H1 (cell line): Measurements from ENCODE around the gene IRF9. TPM values are rescaled to one million over a fixed set of nuclear protein-coding genes. Genes with fewer than 3 reads are reported as not detected.

Source experiments
- CTCF ChIA-PET: fragments of 300-600 bp; sonication (Branson Sonifier 250); formaldehyde crosslinking; loops from one replicate; lab custom pipeline; 2021; ENCODE audit not compliant: partially characterized antibody; lab: Charles Lee
- POLR2A ChIA-PET: fragments of 300-600 bp; sonication (Branson Sonifier 250); formaldehyde crosslinking; loops from one replicate; lab custom pipeline; 2021; ENCODE audit warnings: inconsistent platforms; ENCODE audit not compliant: partially characterized antibody; lab: Charles Lee
- DNase-seq, 2 experiments: peaks; one replicate each; pipeline versions ENCODE4 v3.0.0 to v3.0.0-alpha.2; 2010 to 2022; ENCODE audit warnings: low spot score in 2 of 2, low read depth in 1 of 2, mixed read lengths in 1 of 2
- FAIRE-seq: peaks from 2 replicates; lab custom pipeline; 2011; peaks lifted over from hg19 to GRCh38; lab: Jason Lieb, UNC
- H2AFZ ChIP-seq: 2 replicates; pipeline ENCODE4 v1.8.1; 2012; ENCODE audit warnings: low read length, inconsistent platforms
- H2AK5ac ChIP-seq: 2 replicates; pipeline ENCODE4 v1.6.1; 2013; ENCODE audit warnings: low read depth, low read length
- H2BK120ac ChIP-seq: replicated peaks from 2 replicates; pipeline ENCODE3; 2013; ENCODE audit warnings: low read depth, low read length, inconsistent platforms
- H2BK12ac ChIP-seq: 2 replicates; pipeline ENCODE4 v1.6.1; 2013; ENCODE audit warnings: low read depth, low read length
- H2BK15ac ChIP-seq: 2 replicates; pipeline ENCODE4 v1.6.1; 2013; ENCODE audit warnings: low read length
- H2BK20ac ChIP-seq: 2 replicates; pipeline ENCODE4 v1.6.1; 2013; ENCODE audit warnings: low read length
- H2BK5ac ChIP-seq: 2 replicates; pipeline ENCODE4 v1.6.1; 2013; ENCODE audit warnings: low read depth, low read length
- H3K14ac ChIP-seq: 2 replicates; pipeline ENCODE4 v1.6.1; 2013; ENCODE audit warnings: inconsistent platforms; ENCODE audit not compliant: insufficient read length
- H3K18ac ChIP-seq: 2 replicates; pipeline ENCODE4 v1.6.1; 2013; ENCODE audit warnings: low read length; ENCODE audit errors: extremely low read depth
- H3K23ac ChIP-seq: 2 replicates; pipeline ENCODE4 v1.6.1; 2013; ENCODE audit warnings: inconsistent platforms; ENCODE audit not compliant: insufficient read length
- H3K23me2 ChIP-seq: 2 replicates; pipeline ENCODE4 v1.6.1; 2013; ENCODE audit warnings: low read depth, low read length
- H3K27ac ChIP-seq: 2 replicates; pipeline ENCODE4 v1.6.1; 2011; ENCODE audit warnings: low read depth, low read length, inconsistent platforms
- H3K27me3 ChIP-seq, 4 experiments: replicated peaks in 1 of 4; 1 replicate in 1 of 4; 2 replicates in 3 of 4; pipeline versions ENCODE4 v1.6.1 to v1.8.1; 2011 to 2013; ENCODE audit warnings: low read length in 3 of 4, mild to moderate bottlenecking in 3 of 4, inconsistent platforms in 2 of 4, mixed read lengths in 2 of 4, moderate library complexity in 1 of 4; ENCODE audit not compliant: control insufficient read depth in 3 of 4, insufficient read depth in 3 of 4; ENCODE audit errors: extremely low read depth in 1 of 4
- H3K36me3 ChIP-seq, 4 experiments: 2 replicates each; pipeline versions ENCODE4 v1.6.1 to v1.8.1; 2011 to 2013; ENCODE audit warnings: mild to moderate bottlenecking in 4 of 4, low read length in 3 of 4, moderate library complexity in 2 of 4, control low read depth in 1 of 4, inconsistent platforms in 1 of 4; ENCODE audit not compliant: insufficient read depth in 4 of 4, control insufficient read depth in 2 of 4
- H3K4ac ChIP-seq: replicated peaks from 2 replicates; pipeline ENCODE3; 2013; ENCODE audit warnings: low read length, low read depth, mixed read lengths, inconsistent platforms; ENCODE audit not compliant: insufficient read length
- H3K4me1 ChIP-seq, 4 experiments: replicated peaks in 1 of 4; 1 replicate in 1 of 4; 2 replicates in 3 of 4; pipeline versions ENCODE4 v1.6.1 to v1.8.1; 2011 to 2013; ENCODE audit warnings: low read length in 3 of 4, inconsistent platforms in 2 of 4, mixed read lengths in 1 of 4; ENCODE audit not compliant: insufficient read depth in 4 of 4, control insufficient read depth in 3 of 4
- H3K4me2 ChIP-seq, 2 experiments: 2 replicates each; pipeline versions ENCODE4 v1.6.1 to v1.8.1; 2011 to 2013; ENCODE audit warnings: low read depth in 2 of 2, low read length in 2 of 2, control low read depth in 1 of 2, inconsistent platforms in 1 of 2, mild to moderate bottlenecking in 1 of 2; ENCODE audit not compliant: insufficient read depth in 1 of 2
- H3K4me3 ChIP-seq, 4 experiments: fragments of 200-600, 300-600 bp in 1 of 4; sonication (generic), shearing (Covaris generic), sonication (Bioruptor Twin) in 1 of 4; 2 replicates each; pipeline versions ENCODE4 v1.5.1 to v1.8.1; 2011 to 2016; ENCODE audit warnings: low read length in 4 of 4, low read depth in 3 of 4, control low read depth in 2 of 4, inconsistent platforms in 2 of 4, mild to moderate bottlenecking in 2 of 4, mixed read lengths in 1 of 4, moderate library complexity in 1 of 4; ENCODE audit not compliant: insufficient read depth in 2 of 4; ENCODE audit errors: extremely low read depth in 1 of 4
- H3K56ac ChIP-seq: replicated peaks from 2 replicates; pipeline ENCODE3; 2013; ENCODE audit warnings: low read depth, mild to moderate bottlenecking, mixed read lengths, low read length, inconsistent platforms; ENCODE audit not compliant: insufficient read length
- H3K79me1 ChIP-seq: 2 replicates; pipeline ENCODE4 v1.6.1; 2013; ENCODE audit warnings: low read depth, low read length, control low read depth
- H3K79me2 ChIP-seq, 2 experiments: 2 replicates each; pipeline versions ENCODE4 v1.6.1 to v1.8.1; 2012 to 2013; ENCODE audit warnings: low read length in 2 of 2, mild to moderate bottlenecking in 2 of 2, inconsistent platforms in 1 of 2; ENCODE audit not compliant: insufficient read depth in 2 of 2, control insufficient read depth in 1 of 2
- H3K9ac ChIP-seq, 4 experiments: replicated peaks in 1 of 4; 1 replicate in 1 of 4; 2 replicates in 3 of 4; pipeline versions ENCODE4 v1.6.1 to v1.8.1; 2011 to 2013; ENCODE audit warnings: low read depth in 3 of 4, low read length in 3 of 4, control low read depth in 2 of 4, mild to moderate bottlenecking in 2 of 4, moderate library complexity in 2 of 4, inconsistent platforms in 1 of 4; ENCODE audit errors: extremely low read depth in 1 of 4
- H3K9me3 ChIP-seq, 2 experiments: 2 replicates each; pipeline versions ENCODE4 v1.6.1 to v1.8.1; 2012 to 2013; ENCODE audit warnings: mild to moderate bottlenecking in 2 of 2, moderate library complexity in 2 of 2, control low read depth in 1 of 2, inconsistent platforms in 1 of 2, low read depth in 1 of 2, low read length in 1 of 2, mixed read lengths in 1 of 2; ENCODE audit not compliant: insufficient read depth in 2 of 2
- H4K20me1 ChIP-seq, 2 experiments: replicated peaks in 1 of 2; 2 replicates each; pipeline versions ENCODE3 to v1.8.1; 2011 to 2013; ENCODE audit warnings: inconsistent platforms in 2 of 2, low read length in 2 of 2, mild to moderate bottlenecking in 1 of 2; ENCODE audit not compliant: insufficient read depth in 2 of 2, control insufficient read depth in 1 of 2
- H4K5ac ChIP-seq: 2 replicates; pipeline ENCODE4 v1.6.1; 2013; ENCODE audit warnings: low read length, low read depth, mixed read lengths, inconsistent platforms; ENCODE audit not compliant: insufficient read length
- H4K8ac ChIP-seq: 2 replicates; pipeline ENCODE4 v1.8.0; 2013; ENCODE audit warnings: mild to moderate bottlenecking, moderate library complexity, low read length, inconsistent platforms; ENCODE audit not compliant: insufficient read depth; ENCODE audit errors: extremely low read depth
- H4K91ac ChIP-seq: replicated peaks from 2 replicates; pipeline ENCODE3; 2013; ENCODE audit warnings: low read length, mixed read lengths, inconsistent platforms; ENCODE audit not compliant: insufficient read length
- GABPA ChIP-seq: IDR thresholded peaks from 2 replicates; pipeline ENCODE4 v1.6.1; 2011; ENCODE audit warnings: mild to moderate bottlenecking, low read length, moderate library complexity, borderline replicate concordance; ENCODE audit not compliant: insufficient read depth
- MAX ChIP-seq: IDR thresholded peaks from 2 replicates; pipeline ENCODE4 v1.6.1; 2012; ENCODE audit warnings: inconsistent platforms
- PHF8 ChIP-seq: fragments of 200-600 bp; sonication (generic); conservative IDR thresholded peaks from 2 replicates; pipeline ENCODE4 v1.7.1; 2012; ENCODE audit warnings: low read depth, mild to moderate bottlenecking, inconsistent platforms, low read length, moderate library complexity
- POLR2A ChIP-seq, 2 experiments: IDR thresholded peaks; 1 replicate in 1 of 2; 2 replicates in 1 of 2; pipeline ENCODE4 v1.6.1; 2011; ENCODE audit warnings: low read depth in 2 of 2, low read length in 2 of 2, mild to moderate bottlenecking in 2 of 2; ENCODE audit errors: control extremely low read depth in 1 of 2
- SP2 ChIP-seq: IDR thresholded peaks from 2 replicates; pipeline ENCODE4 v1.6.1; 2012; ENCODE audit warnings: mild to moderate bottlenecking, low read length, inconsistent platforms
- TAF1 ChIP-seq: IDR thresholded peaks from 2 replicates; pipeline ENCODE4 v1.6.1; 2011; ENCODE audit warnings: mild to moderate bottlenecking, low read depth, low read length
- TAF7 ChIP-seq: optimal IDR thresholded peaks from 2 replicates; pipeline ENCODE3; 2011; ENCODE audit warnings: low read depth, mild to moderate bottlenecking, inconsistent platforms, low read length, moderate library complexity, borderline replicate concordance
- TBP ChIP-seq: IDR thresholded peaks from 2 replicates; pipeline ENCODE4 v1.6.1; 2011; ENCODE audit warnings: low read depth, low read length, improper control_type of control experiment
- WGBS, 2 experiments: shearing (Covaris generic) in 1 of 2; methylation state at CpG; one replicate each; pipeline versions ENCODE4 v1.1.6 to v1.1.7; 2013 to 2015; ENCODE audit warnings: low lambda C conversion rate in 2 of 2, mixed read lengths in 2 of 2, inconsistent platforms in 1 of 2, low coverage in 1 of 2, missing lambda C conversion rate in 1 of 2; ENCODE audit not compliant: insufficient replicate concordance in 2 of 2, insufficient coverage in 1 of 2, insufficient read length in 1 of 2; ENCODE audit errors: extremely low coverage in 1 of 2, missing lambda C conversion rate in 1 of 2; 5-methylcytosine and 5-hydroxymethylcytosine counted together
- polyA plus RNA-seq, 7 experiments: library from polyadenylated mRNA; depleted of rRNA in 3 of 7; stranded (reverse) in 5 of 7; unstranded in 2 of 7; fragments of >200 nt in 5 of 7; fragments of 200-250 nt in 2 of 7; gene quantifications; 1 replicate in 5 of 7; 2 replicates in 1 of 7; 4 replicates in 1 of 7; pipeline versions ENCODE4 v1.2.1 to v1.2.3, GENCODE V29; 2011 to 2013; ENCODE audit warnings: missing spikeins in 2 of 7, mixed read lengths in 2 of 7
- total RNA-seq: library from RNA; stranded (reverse); fragmentation: NEBNext Ultra II Directional; extraction: Animal tissue kit (Norgen Biotek cat#: 25700); gene quantifications from 2 replicates; pipeline ENCODE4 v1.2.1, GENCODE V29; 2021

IRF9 gene
- total and polyA plus RNA-seq, 2 of the 8 experiments (the other 6 are each of a cell fraction or from before 2014, with no cell fraction given), result 11.4 to 13.2 TPM

- Histone ChIP-seq H3K14ac (no peak within 1 kb of the TSS), H3K23me2 (peaks cover 8% of the 10 kb centered on the region), H3K4me2 (peak within 1 kb of the TSS; percentile 70 to 86), H3K36me3 (peaks cover 0 to 9% (median 6%) of the 10 kb centered on the region in 4 experiments; a peak in 6 of 8 replicates), H3K79me2 (peaks cover 0 to 9% of the 10 kb centered on the region in 2 experiments; a peak in 2 of 4 replicates), H4K5ac (peak within 1 kb of the TSS; percentile 43), H3K23ac (no peak within 1 kb of the TSS), H2BK20ac (no peak within 1 kb of the TSS), H4K20me1 (peaks cover 0 to 1% of the 10 kb centered on the region in 2 experiments), H3K4me1 (peaks cover 0 to 5% (median 2%) of the 10 kb centered on the region in 4 experiments; a peak in 1 of 7 replicates), H2BK5ac (peak within 1 kb of the TSS; percentile 78), H2BK15ac (0 out of 2 replicates have a peak within 1 kb of the TSS, but pooled peaks have one; percentile 66), H2BK120ac (no peak within 1 kb of the TSS), H3K9ac (peak within 1 kb of the TSS; percentile 76 to 84 (median 78)), H3K4ac (peak within 1 kb of the TSS; percentile 55), H3K27me3 (no peaks in the 10 kb centered on the region), H3K18ac (no peak within 1 kb of the TSS), H3K27ac (peak within 1 kb of the TSS; percentile 72), H2BK12ac (no peak within 1 kb of the TSS), H3K79me1 (no peaks in the 10 kb centered on the region), H4K91ac (peak within 1 kb of the TSS; percentile 71), H3K4me3 (peak within 1 kb of the TSS; percentile 77 to 94 (median 84)), H3K56ac (peak within 1 kb of the TSS; percentile 27), H4K8ac (peak within 1 kb of the TSS; percentile 84), H2AK5ac (no peak within 1 kb of the TSS), H3K9me3 (no peaks in the 10 kb centered on the region), H2AFZ (peak within 1 kb of the TSS; percentile 21; the same call in 1 of the 2 replicates)
- 3% methylated on average over 39 of the region's 40 CpGs; no CpG with 5 or more reads in 1 of the 2 experiments for WGBS, 2 experiments
- ChIA-PET POLR2A (interaction anchor here (0.6 to 11.1 kb wide), 20 partner anchors 9 to 129 kb away, joined by 3 to 119 read pairs (median 4); partner anchors contain the start of genes GMPR2, IPO4, RABGGTA and TINF2), CTCF (interaction anchor here (0.5 to 2.1 kb wide), 19 partner anchors 9 to 1914 kb away, joined by 3 to 7 read pairs (median 4); partner anchors contain the start of genes CIDEB, TINF2 and TM9SF1)
- FAIRE-seq (peak; percentile 55), DNase-seq (peak; percentile 73 to 82)
- TF ChIP-seq GABPA (no peak), PHF8 (peak; percentile 84), MAX (peak; percentile 72; the same call in 1 of the 2 replicates), TAF1 (peak; percentile 94), TBP (peak; percentile 88), POLR2A (IDR thresholded peaks at IDR 0.05; ENCODE audit: control extremely low read depth in 1 of 2, low read depth in 2 of 2, low read length in 2 of 2) (peak; percentile 87 to 95), SP2 (peak; percentile 75), TAF7 (peak; percentile 84)
These were observed 54.7 kb downstream of the IRF9 start, which contains the start of gene MDP1 for GRCh38 chr14:24215495-24216344. TSS of gene MDP1 (minus strand) at chr14:24216066. CDS start at chr14:24215955, 111 bp downstream.
